Measurements from ENCODE around the gene GM2A. TPM values are rescaled to one million over a fixed set of nuclear protein-coding genes. Genes with fewer than 3 reads are reported as not detected.

Gene GM2A
- polyA plus RNA-seq, 1 of the 3 experiments (the other 2 are of a cell fraction) = 8.0 TPM

- Histone ChIP-seq H3K79me2 (ENCODE audit: insufficient read depth) (no peaks in the 10 kb centered on the region), H3K4me2 (no peak overlapping the region), H3K27ac (ENCODE audit: low read depth in 2 of 2, low read length in 1 of 2) (no peak overlapping the region), H4K20me1 (ENCODE audit: insufficient read depth) (no peaks in the 10 kb centered on the region), H3K9me2 (no peaks in the 10 kb centered on the region), H2AFZ (ENCODE audit: low read depth) (no peak overlapping the region), H3F3A (replicated peaks; ENCODE audit: insufficient read depth) (no peaks in the 10 kb centered on the region), H3K36me3 (replicated peaks in 1 of 2; ENCODE audit: control insufficient read depth in 1 of 2, insufficient read depth in 2 of 2, low read length in 1 of 2) (no peaks in the 10 kb centered on the region), H3K9ac (no peak overlapping the region), H3K4me1 (ENCODE audit: control insufficient read depth in 1 of 2, insufficient read depth in 2 of 2, low read depth in 1 of 2, low read length in 1 of 2) (no peaks in the 10 kb centered on the region), H3K9me3 (no peaks in the 10 kb centered on the region), H3K27me3 (ENCODE audit: insufficient read depth) (no peaks in the 10 kb centered on the region), H3K4me3 (ENCODE audit: low read depth in 2 of 2, low read length in 1 of 2) (no peak overlapping the region)
- POLR2A ChIA-PET = no interaction called here
- TF ChIP-seq SIN3A (IDR thresholded peaks at IDR 0.05; ENCODE audit: borderline replicate concordance, low read depth, low read length) = no peak
- TF ChIP-seq TCF12 (IDR thresholded peaks at IDR 0.05) = no peak
- TF ChIP-seq, protein P1, sequence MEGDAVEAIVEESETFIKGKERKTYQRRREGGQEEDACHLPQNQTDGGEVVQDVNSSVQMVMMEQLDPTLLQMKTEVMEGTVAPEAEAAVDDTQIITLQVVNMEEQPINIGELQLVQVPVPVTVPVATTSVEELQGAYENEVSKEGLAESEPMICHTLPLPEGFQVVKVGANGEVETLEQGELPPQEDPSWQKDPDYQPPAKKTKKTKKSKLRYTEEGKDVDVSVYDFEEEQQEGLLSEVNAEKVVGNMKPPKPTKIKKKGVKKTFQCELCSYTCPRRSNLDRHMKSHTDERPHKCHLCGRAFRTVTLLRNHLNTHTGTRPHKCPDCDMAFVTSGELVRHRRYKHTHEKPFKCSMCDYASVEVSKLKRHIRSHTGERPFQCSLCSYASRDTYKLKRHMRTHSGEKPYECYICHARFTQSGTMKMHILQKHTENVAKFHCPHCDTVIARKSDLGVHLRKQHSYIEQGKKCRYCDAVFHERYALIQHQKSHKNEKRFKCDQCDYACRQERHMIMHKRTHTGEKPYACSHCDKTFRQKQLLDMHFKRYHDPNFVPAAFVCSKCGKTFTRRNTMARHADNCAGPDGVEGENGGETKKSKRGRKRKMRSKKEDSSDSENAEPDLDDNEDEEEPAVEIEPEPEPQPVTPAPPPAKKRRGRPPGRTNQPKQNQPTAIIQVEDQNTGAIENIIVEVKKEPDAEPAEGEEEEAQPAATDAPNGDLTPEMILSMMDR (IDR thresholded peaks at IDR 0.05) = peak; percentile 39
- TF ChIP-seq POLR2AphosphoS5 (IDR thresholded peaks at IDR 0.05; ENCODE audit: low read depth, low read length) = no peak
- no peak for TF ChIP-seq EP300 (IDR thresholded peaks at IDR 0.05; ENCODE audit: borderline replicate concordance in 1 of 2, low read depth in 1 of 2, low read length in 1 of 2)
- TF ChIP-seq RFX5 (IDR thresholded peaks at IDR 0.05; ENCODE audit: low read length) = no peak
- CTCF ChIA-PET = interaction anchor here (1.3 kb wide), 1 partner anchor 32 kb away, joined by 6 read pairs; no protein-coding TSS in a partner anchor
- 9% methylated on average over 8 of the region's 8 CpGs for WGBS (ENCODE audit: low lambda C conversion rate)
- no peak for DNase-seq
These were observed 31.5 kb downstream of the GM2A start for GRCh38 chr5:151284392-151284967.

GRCh38 chr5:151285683-151286082 lies 32.7 kb downstream of the GM2A start:
- ChIA-PET CTCF (no interaction called here), POLR2A (no interaction called here)
- Histone ChIP-seq H3K9me2 (no peaks in the 10 kb centered on the region), H4K20me1 (ENCODE audit: insufficient read depth) (no peaks in the 10 kb centered on the region), H3F3A (replicated peaks; ENCODE audit: insufficient read depth) (no peaks in the 10 kb centered on the region), H3K4me2 (no peak overlapping the region), H2AFZ (ENCODE audit: low read depth) (no peak overlapping the region), H3K9ac (no peak overlapping the region), H3K9me3 (no peaks in the 10 kb centered on the region), H3K27ac (ENCODE audit: low read depth in 2 of 2, low read length in 1 of 2) (no peak overlapping the region), H3K79me2 (ENCODE audit: insufficient read depth) (no peaks in the 10 kb centered on the region), H3K4me3 (ENCODE audit: low read depth in 2 of 2, low read length in 1 of 2) (no peak overlapping the region), H3K4me1 (ENCODE audit: control insufficient read depth in 1 of 2, insufficient read depth in 2 of 2, low read depth in 1 of 2, low read length in 1 of 2) (no peaks in the 10 kb centered on the region), H3K27me3 (ENCODE audit: insufficient read depth) (no peaks in the 10 kb centered on the region), H3K36me3 (replicated peaks in 1 of 2; ENCODE audit: control insufficient read depth in 1 of 2, insufficient read depth in 2 of 2, low read length in 1 of 2) (no peaks in the 10 kb centered on the region)
- no peak for DNase-seq
- TF ChIP-seq EP300 (IDR thresholded peaks at IDR 0.05; ENCODE audit: borderline replicate concordance in 1 of 2, low read depth in 1 of 2, low read length in 1 of 2) = no peak
- no peak for TF ChIP-seq FOXM1 (IDR thresholded peaks at IDR 0.05; ENCODE audit: low read depth)
- no peak for TF ChIP-seq MXI1 (IDR thresholded peaks at IDR 0.05; ENCODE audit: low read depth, low read length)
- no peak for TF ChIP-seq YY1 (IDR thresholded peaks at IDR 0.05; ENCODE audit: low read depth)
- no peak for TF ChIP-seq ZBTB33 (IDR thresholded peaks at IDR 0.05; ENCODE audit: borderline replicate concordance, low read depth)
- no peak for TF ChIP-seq JUND (IDR thresholded peaks at IDR 0.05)
- 31% methylated on average over 5 of the region's 5 CpGs for WGBS (ENCODE audit: low lambda C conversion rate)

Data from SK-N-SH (cell line).